DND-41 (cell line): ENCODE measurements around the gene KMT2B.

Source experiments
- EZH2 ChIP-seq: IDR thresholded peaks from 3 replicates; pipeline ENCODE4 v1.6.1; 2012; ENCODE audit warnings: borderline replicate concordance, low read depth, mild to moderate bottlenecking, moderate library complexity, low read length, inconsistent platforms; ENCODE audit not compliant: severe bottlenecking
- TF ChIP-seq, protein P1 (sequence below): IDR thresholded peaks from 2 replicates; pipeline ENCODE4 v1.5.1; 2012; ENCODE audit warnings: borderline replicate concordance, low read length, moderate library complexity, mild to moderate bottlenecking; ENCODE audit not compliant: poor library complexity, severe bottlenecking; ENCODE audit errors: extremely low read depth

DNA sequence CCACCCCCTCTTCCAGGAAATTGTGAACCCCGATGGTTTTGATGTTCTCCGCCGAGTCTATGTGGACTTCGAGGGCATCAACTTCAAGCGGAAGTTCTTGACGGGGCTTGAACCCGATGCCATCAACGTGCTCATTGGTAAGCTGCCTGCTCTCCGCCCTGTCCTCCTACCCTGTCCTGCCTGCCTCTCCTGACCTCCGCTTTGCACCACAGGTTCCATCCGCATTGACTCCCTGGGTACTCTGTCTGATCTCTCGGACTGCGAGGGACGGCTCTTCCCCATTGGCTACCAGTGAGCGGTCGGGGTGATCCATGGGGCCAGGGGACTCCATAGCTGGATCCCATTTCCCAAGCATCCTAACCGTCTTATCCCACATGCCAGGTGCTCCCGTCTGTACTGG lies 12.5 kb downstream of the KMT2B start:
- TF ChIP-seq, protein P1, sequence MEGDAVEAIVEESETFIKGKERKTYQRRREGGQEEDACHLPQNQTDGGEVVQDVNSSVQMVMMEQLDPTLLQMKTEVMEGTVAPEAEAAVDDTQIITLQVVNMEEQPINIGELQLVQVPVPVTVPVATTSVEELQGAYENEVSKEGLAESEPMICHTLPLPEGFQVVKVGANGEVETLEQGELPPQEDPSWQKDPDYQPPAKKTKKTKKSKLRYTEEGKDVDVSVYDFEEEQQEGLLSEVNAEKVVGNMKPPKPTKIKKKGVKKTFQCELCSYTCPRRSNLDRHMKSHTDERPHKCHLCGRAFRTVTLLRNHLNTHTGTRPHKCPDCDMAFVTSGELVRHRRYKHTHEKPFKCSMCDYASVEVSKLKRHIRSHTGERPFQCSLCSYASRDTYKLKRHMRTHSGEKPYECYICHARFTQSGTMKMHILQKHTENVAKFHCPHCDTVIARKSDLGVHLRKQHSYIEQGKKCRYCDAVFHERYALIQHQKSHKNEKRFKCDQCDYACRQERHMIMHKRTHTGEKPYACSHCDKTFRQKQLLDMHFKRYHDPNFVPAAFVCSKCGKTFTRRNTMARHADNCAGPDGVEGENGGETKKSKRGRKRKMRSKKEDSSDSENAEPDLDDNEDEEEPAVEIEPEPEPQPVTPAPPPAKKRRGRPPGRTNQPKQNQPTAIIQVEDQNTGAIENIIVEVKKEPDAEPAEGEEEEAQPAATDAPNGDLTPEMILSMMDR: no peak
- no peak for TF ChIP-seq EZH2
